GM12872 (cell line): ENCODE measurements around the gene GZF1.

Source experiments
- CTCF ChIP-seq: IDR thresholded peaks from 3 replicates; pipeline ENCODE4 v1.5.1; 2011; ENCODE audit warnings: low read depth, mild to moderate bottlenecking, low read length, moderate library complexity; ENCODE audit not compliant: insufficient read depth

GZF1 gene

GRCh38 chr20:23335521-23335920 lies 26.5 kb upstream of the GZF1 start:
- TF ChIP-seq CTCF: no peak

- TF ChIP-seq CTCF: no peak
Observed at GRCh38 chr20:23336476-23336875, 25.5 kb upstream of the GZF1 start.

- no peak for TF ChIP-seq CTCF
Observed at GRCh38 chr20:23337312-23337711, 24.7 kb upstream of the GZF1 start.

- no peak for TF ChIP-seq CTCF
Observed at GRCh38 chr20:23339986-23340385, 22.0 kb upstream of the GZF1 start.

GRCh38 chr20:23340524-23340923 lies 21.5 kb upstream of the GZF1 start:
- TF ChIP-seq CTCF: peak; percentile 59

GRCh38 chr20:23341073-23341472 lies 20.9 kb upstream of the GZF1 start:
- TF ChIP-seq CTCF: no peak

- TF ChIP-seq CTCF: no peak
Observed at GRCh38 chr20:23343590-23343989, 18.4 kb upstream of the GZF1 start.

- no peak for TF ChIP-seq CTCF
Observed at GRCh38 chr20:23344336-23344735, 17.6 kb upstream of the GZF1 start.
